GM23338 (cell line): ENCODE measurements around the gene NAPA. TPM values are rescaled to one million over a fixed set of nuclear protein-coding genes. Genes with fewer than 3 reads are reported as not detected.
A peak's percentile ranks its signal among the peaks of the same experiment; 100 is the strongest.

Source experiments
- ATAC-seq: fragments of 200-7000 bp; cut with Tn5 transposase; 3 replicates; pipeline ENCODE4 v1.9.1; 2020
- DNase-seq: peaks from one replicate; pipeline ENCODE4 v3.0.0-alpha.2; 2015; ENCODE audit warnings: low spot score
- H2AFZ ChIP-seq: fragments of 200-600 bp; sonication (generic); 2 replicates; pipeline ENCODE4 v1.8.0; 2016; ENCODE audit warnings: antibody characterized with exemption, mild to moderate bottlenecking, moderate library complexity
- H3F3A ChIP-seq: fragments of 200-600 bp; sonication (generic); replicated peaks from 2 replicates; pipeline ENCODE4 v1.8.0; 2017; ENCODE audit warnings: antibody characterized with exemption, mixed run types, low read depth
- H3K27ac ChIP-seq: fragments of 200-600 bp; sonication (generic); 2 replicates; pipeline ENCODE4 v1.6.1; 2016; ENCODE audit warnings: low read depth
- H3K27me3 ChIP-seq: fragments of 200-600 bp; sonication (generic); 2 replicates; pipeline ENCODE4 v1.8.0; 2016; ENCODE audit warnings: mild to moderate bottlenecking, mixed run types, moderate library complexity; ENCODE audit not compliant: insufficient read depth
- H3K36me3 ChIP-seq: fragments of 200-600 bp; sonication (generic); 2 replicates; pipeline ENCODE4 v1.8.0; 2016; ENCODE audit warnings: mild to moderate bottlenecking; ENCODE audit not compliant: insufficient read depth
- H3K4me1 ChIP-seq: fragments of 200-600 bp; sonication (generic); 2 replicates; pipeline ENCODE4 v1.8.0; 2016; ENCODE audit warnings: mild to moderate bottlenecking, moderate library complexity; ENCODE audit not compliant: insufficient read depth
- H3K4me2 ChIP-seq: fragments of 200-600 bp; sonication (generic); 2 replicates; pipeline ENCODE4 v1.7.1; 2017; ENCODE audit warnings: mixed run types
- H3K4me3 ChIP-seq: fragments of 200-600 bp; sonication (generic); 2 replicates; pipeline ENCODE4 v1.6.1; 2016; ENCODE audit warnings: mixed run types
- H3K79me2 ChIP-seq: fragments of 200-600 bp; sonication (generic); replicated peaks from 2 replicates; pipeline ENCODE4 v1.8.0; 2017; ENCODE audit warnings: mild to moderate bottlenecking; ENCODE audit not compliant: insufficient read depth
- H3K9me2 ChIP-seq: fragments of 200-600 bp; sonication (generic); 2 replicates; pipeline ENCODE4 v1.8.0; 2017; ENCODE audit not compliant: insufficient read depth
- H4K20me1 ChIP-seq: fragments of 200-600 bp; sonication (generic); replicated peaks from 2 replicates; pipeline ENCODE4 v1.8.0; 2017; ENCODE audit warnings: mild to moderate bottlenecking; ENCODE audit not compliant: insufficient read depth
- H3K27ac Mint-ChIP-seq: 2 replicates; pipeline ENCODE4 v1.8.0; 2020; ENCODE audit warnings: inconsistent platforms, mild to moderate bottlenecking, moderate library complexity, mixed read lengths
- H3K27me3 Mint-ChIP-seq: 3 replicates; pipeline ENCODE4 v1.8.0; 2022; ENCODE audit warnings: low read depth, mild to moderate bottlenecking, moderate library complexity, mixed read lengths, inconsistent platforms; ENCODE audit not compliant: insufficient read depth, poor library complexity
- H3K36me3 Mint-ChIP-seq: 3 replicates; pipeline ENCODE4 v1.8.0; 2021; ENCODE audit warnings: low read depth, mild to moderate bottlenecking, inconsistent platforms, moderate library complexity, mixed read lengths
- H3K4me1 Mint-ChIP-seq: 3 replicates; pipeline ENCODE4 v1.8.0; 2020; ENCODE audit warnings: mild to moderate bottlenecking, inconsistent platforms, mixed read lengths
- H3K4me3 Mint-ChIP-seq: 3 replicates; pipeline ENCODE4 v1.8.0; 2021; ENCODE audit warnings: moderate library complexity, mild to moderate bottlenecking, inconsistent platforms, mixed read lengths
- H3K9me3 Mint-ChIP-seq: 3 replicates; pipeline ENCODE4 v1.8.0; 2020; ENCODE audit warnings: moderate library complexity, mild to moderate bottlenecking, inconsistent platforms, mixed read lengths
- CTCF ChIP-seq, 2 experiments: fragments of 200-600 bp in 1 of 2; sonication (generic) in 1 of 2; conservative IDR thresholded peaks; 2 replicates each; pipeline versions ENCODE4 v1.5.1 to v1.6.1; 2016 to 2017; ENCODE audit warnings: antibody characterized with exemption in 2 of 2, low read depth in 2 of 2, mild to moderate bottlenecking in 2 of 2, moderate library complexity in 1 of 2
- EZH2 ChIP-seq: fragments of 200-600 bp; sonication (generic); IDR thresholded peaks from one replicate; pipeline ENCODE4 v1.8.0; 2017; ENCODE audit warnings: antibody characterized with exemption, mild to moderate bottlenecking, low read depth; ENCODE audit not compliant: unreplicated experiment
- REST ChIP-seq: IDR thresholded peaks from one replicate; pipeline ENCODE4 v1.6.1; 2018; ENCODE audit warnings: antibody characterized with exemption; ENCODE audit not compliant: unreplicated experiment
- ZNF331 ChIP-seq: fragments of 250-450 bp; sonication (Bioruptor Pico); IDR thresholded peaks from 2 replicates; pipeline ENCODE4 v1.5.0; 2020; ENCODE audit warnings: low read depth, mild to moderate bottlenecking, moderate library complexity
- ZNF462 ChIP-seq: fragments of 250-450 bp; sonication (Bioruptor Pico); IDR thresholded peaks from 2 replicates; pipeline ENCODE4 v1.5.0; 2020; ENCODE audit warnings: mild to moderate bottlenecking, moderate library complexity
- polyA plus RNA-seq: library from polyadenylated mRNA; unstranded; fragments of >200 nt; fragmentation: Nextera tagmentation; extraction: Ambion mirVana; gene quantifications from 2 replicates; pipeline ENCODE4 v1.2.1, GENCODE V29; 2016
- total RNA-seq: library from RNA; depleted of rRNA; stranded (reverse); fragments of >200 nt; shearing (Covaris generic); gene quantifications from 2 replicates; pipeline ENCODE4 v1.2.3, GENCODE V29; 2014

The NAPA gene
- total and polyA plus RNA-seq, 2 experiments from 2014 or later: 52.0 to 72.1 TPM

- Histone ChIP-seq H3K36me3 (no peaks in the 10 kb centered on the region), H3K27ac (no peak overlapping the region), H4K20me1 (peaks cover 2% of the 10 kb centered on the region), H2AFZ (no peak overlapping the region), H3K4me3 (no peak overlapping the region), H3K9me2 (no peaks in the 10 kb centered on the region), H3K79me2 (peaks cover 15% of the 10 kb centered on the region), H3K4me2 (no peak overlapping the region), H3F3A (no peaks in the 10 kb centered on the region; the same call in 1 of the 2 replicates), H3K4me1 (peaks cover 9% of the 10 kb centered on the region; the same call in 1 of the 2 replicates), H3K27me3 (no peaks in the 10 kb centered on the region)
- no peak overlapping the region for H3K27ac Mint-ChIP-seq
- no peak overlapping the region for H3K4me3 Mint-ChIP-seq
- H3K27me3 Mint-ChIP-seq: peaks cover 27% of the 10 kb centered on the region
- no peaks in the 10 kb centered on the region; the same call in 2 of the 3 replicates for H3K9me3 Mint-ChIP-seq
- TF ChIP-seq CTCF (conservative IDR thresholded peaks at IDR 0.05; ENCODE audit: low read depth in 2 of 2): no peak
- TF ChIP-seq ZNF331: no peak
- peaks cover 22% of the 10 kb centered on the region for H3K4me1 Mint-ChIP-seq
- ATAC-seq (no peak), DNase-seq (no peak)
- no peaks in the 10 kb centered on the region for H3K36me3 Mint-ChIP-seq
Measured at GRCh38 chr19:47518139-47518538, 3.3 kb upstream of the NAPA start.

- H3K79me2 ChIP-seq: peaks cover 49% of the 10 kb centered on the region
- H3K9me3 Mint-ChIP-seq: no peaks in the 10 kb centered on the region; the same call in 2 of the 3 replicates
- no peaks in the 10 kb centered on the region for H3K27me3 ChIP-seq
- H3F3A ChIP-seq: no peaks in the 10 kb centered on the region
- peak overlapping the region; percentile 97 for H3K4me3 Mint-ChIP-seq
- H3K4me2 ChIP-seq: peak overlapping the region; percentile 98
- H3K27ac ChIP-seq: 0 out of 2 replicates have a peak overlapping the region, but pooled peaks have one; percentile 69
- peak overlapping the region; percentile 95 for H3K27ac Mint-ChIP-seq
- 0 out of 2 replicates have a peak overlapping the region, but pooled peaks have one; percentile 61 for H2AFZ ChIP-seq
- ATAC-seq: peak; percentile 8
- DNase-seq: no peak
- H3K9me2 ChIP-seq: no peaks in the 10 kb centered on the region
- H3K36me3 ChIP-seq: no peaks in the 10 kb centered on the region
- peak overlapping the region; percentile 99 for H3K4me3 ChIP-seq
- H4K20me1 ChIP-seq: peaks cover 4% of the 10 kb centered on the region
- peaks cover 9% of the 10 kb centered on the region; the same call in 1 of the 2 replicates for H3K4me1 ChIP-seq
- H3K27me3 Mint-ChIP-seq: peaks cover 29% of the 10 kb centered on the region
- peaks cover 25% of the 10 kb centered on the region for H3K4me1 Mint-ChIP-seq
- no peaks in the 10 kb centered on the region for H3K36me3 Mint-ChIP-seq
- TF ChIP-seq ZNF331: no peak
- no peak for TF ChIP-seq ZNF462
- no peak for TF ChIP-seq REST
- no peak for TF ChIP-seq CTCF (conservative IDR thresholded peaks at IDR 0.05; ENCODE audit: low read depth in 2 of 2)
- no peak for TF ChIP-seq EZH2
Measured at GRCh38 chr19:47514151-47514868, 553 bp downstream of the NAPA start.
